ENCODE results near the gene PPARA. TPM values are rescaled to one million over a fixed set of nuclear protein-coding genes. Genes with fewer than 3 reads are reported as not detected.

Gene PPARA
- total and polyA plus RNA-seq, 9 of the 15 experiments (the other 6 are each of a cell fraction or from before 2014, with no cell fraction given), result 0.64 to 5.3 (median 3.5) TPM

- Histone ChIP-seq H3K9ac (ENCODE audit: insufficient read depth in 1 of 2, low read depth in 2 of 2, low read length in 2 of 2) (peak overlapping the region in 1 of 2 experiments; percentile 80; a peak in 1 of 4 replicates), H3K36me3 (ENCODE audit: control insufficient read depth, insufficient read depth, low read length) (no peaks in the 10 kb centered on the region), H3K27me3 (ENCODE audit: control insufficient read depth in 2 of 2, insufficient read depth in 2 of 2, low read length in 2 of 2) (no peaks in the 10 kb centered on the region), H3K9me1 (ENCODE audit: control insufficient read depth, insufficient read depth, low read length) (no peaks in the 10 kb centered on the region), H3K4me1 (replicated peaks in 1 of 2; ENCODE audit: control insufficient read depth in 2 of 2, insufficient read depth in 2 of 2, low read length in 2 of 2) (peaks cover 15 to 22% of the 10 kb centered on the region in 2 experiments; a peak in 4 of 5 replicates), H3K79me2 (ENCODE audit: control insufficient read depth, insufficient read depth, low read length) (no peaks in the 10 kb centered on the region), H2AFZ (ENCODE audit: low read depth, low read length) (no peak overlapping the region), H3K4me2 (ENCODE audit: insufficient read depth, low read length) (no peak overlapping the region), H3K4me3 (no peak overlapping the region), H4K20me1 (replicated peaks; ENCODE audit: control insufficient read depth, insufficient read depth, low read length) (no peaks in the 10 kb centered on the region), H3K27ac (ENCODE audit: extremely low read depth, low read depth, low read length) (no peak overlapping the region), H3K9me3 (replicated peaks; ENCODE audit: control insufficient read depth, insufficient read depth, low read depth, low read length) (no peaks in the 10 kb centered on the region)
- ChIA-PET POLR2A (no interaction called here), CTCF (ENCODE audit: low intra/inter-chr PET ratio) (no interaction called here)
- in situ Hi-C loops (cut with MboI), result no loop called here
- DNase-seq (ENCODE audit: extremely low read depth in 1 of 4, low spot score in 3 of 4) (no peak), ATAC-seq (no peak), FAIRE-seq (no peak)
- intact Hi-C loops (cut with micrococcal nuclease), result no loop called here
- 77% methylated on average over 9 of the region's 9 CpGs for WGBS (ENCODE audit: insufficient coverage, low coverage, missing lambda C conversion rate)
- no TSS peak for BruUV-seq (replicated peaks)
- TF ChIP-seq FOXK1 (CRISPR knock-in tag; IDR thresholded peaks at IDR 0.05; ENCODE audit: borderline replicate concordance) (no peak), DEAF1 (CRISPR knock-in tag; IDR thresholded peaks at IDR 0.05) (no peak), CHCHD3 (CRISPR knock-in tag; IDR thresholded peaks at IDR 0.05) (no peak), TCF7L2 (IDR thresholded peaks at IDR 0.05; ENCODE audit: low read depth, low read length) (no peak), RFX5 (IDR thresholded peaks at IDR 0.05; ENCODE audit: low read depth, low read length) (no peak), ZBTB33 (CRISPR knock-in tag; IDR thresholded peaks at IDR 0.05) (no peak), TCF15 (CRISPR knock-in tag; IDR thresholded peaks at IDR 0.05) (no peak), SAFB (IDR thresholded peaks at IDR 0.05; ENCODE audit: borderline replicate concordance, low read depth, low read length) (no peak), SREBF2 (CRISPR knock-in tag; IDR thresholded peaks at IDR 0.05) (no peak), GTF2F1 (IDR thresholded peaks at IDR 0.05; ENCODE audit: low read depth, low read length) (no peak), MECOM (CRISPR knock-in tag; IDR thresholded peaks at IDR 0.05) (no peak), ZNF584 (CRISPR knock-in tag; IDR thresholded peaks at IDR 0.05; ENCODE audit: low read depth) (no peak), NONO (IDR thresholded peaks at IDR 0.05; ENCODE audit: low read depth in 2 of 2, low read length in 1 of 2) (no peak), ZNF24 (IDR thresholded peaks at IDR 0.05) (no peak)
- TF ChIP-seq, protein P1, sequence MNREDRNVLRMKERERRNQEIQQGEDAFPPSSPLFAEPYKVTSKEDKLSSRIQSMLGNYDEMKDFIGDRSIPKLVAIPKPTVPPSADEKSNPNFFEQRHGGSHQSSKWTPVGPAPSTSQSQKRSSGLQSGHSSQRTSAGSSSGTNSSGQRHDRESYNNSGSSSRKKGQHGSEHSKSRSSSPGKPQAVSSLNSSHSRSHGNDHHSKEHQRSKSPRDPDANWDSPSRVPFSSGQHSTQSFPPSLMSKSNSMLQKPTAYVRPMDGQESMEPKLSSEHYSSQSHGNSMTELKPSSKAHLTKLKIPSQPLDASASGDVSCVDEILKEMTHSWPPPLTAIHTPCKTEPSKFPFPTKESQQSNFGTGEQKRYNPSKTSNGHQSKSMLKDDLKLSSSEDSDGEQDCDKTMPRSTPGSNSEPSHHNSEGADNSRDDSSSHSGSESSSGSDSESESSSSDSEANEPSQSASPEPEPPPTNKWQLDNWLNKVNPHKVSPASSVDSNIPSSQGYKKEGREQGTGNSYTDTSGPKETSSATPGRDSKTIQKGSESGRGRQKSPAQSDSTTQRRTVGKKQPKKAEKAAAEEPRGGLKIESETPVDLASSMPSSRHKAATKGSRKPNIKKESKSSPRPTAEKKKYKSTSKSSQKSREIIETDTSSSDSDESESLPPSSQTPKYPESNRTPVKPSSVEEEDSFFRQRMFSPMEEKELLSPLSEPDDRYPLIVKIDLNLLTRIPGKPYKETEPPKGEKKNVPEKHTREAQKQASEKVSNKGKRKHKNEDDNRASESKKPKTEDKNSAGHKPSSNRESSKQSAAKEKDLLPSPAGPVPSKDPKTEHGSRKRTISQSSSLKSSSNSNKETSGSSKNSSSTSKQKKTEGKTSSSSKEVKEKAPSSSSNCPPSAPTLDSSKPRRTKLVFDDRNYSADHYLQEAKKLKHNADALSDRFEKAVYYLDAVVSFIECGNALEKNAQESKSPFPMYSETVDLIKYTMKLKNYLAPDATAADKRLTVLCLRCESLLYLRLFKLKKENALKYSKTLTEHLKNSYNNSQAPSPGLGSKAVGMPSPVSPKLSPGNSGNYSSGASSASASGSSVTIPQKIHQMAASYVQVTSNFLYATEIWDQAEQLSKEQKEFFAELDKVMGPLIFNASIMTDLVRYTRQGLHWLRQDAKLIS (CRISPR knock-in tag; IDR thresholded peaks at IDR 0.05), result no peak
These were observed 82.9 kb downstream of the PPARA start for GRCh38 chr22:46233231-46233630.

Measured in K562 (cell line).